ENCODE measurements around the gene ITGA3. TPM values are rescaled to one million over a fixed set of nuclear protein-coding genes. Genes with fewer than 3 reads are reported as not detected.

Gene ITGA3
- total RNA-seq, 1 experiment from 2014 or later = 392 TPM

DNA sequence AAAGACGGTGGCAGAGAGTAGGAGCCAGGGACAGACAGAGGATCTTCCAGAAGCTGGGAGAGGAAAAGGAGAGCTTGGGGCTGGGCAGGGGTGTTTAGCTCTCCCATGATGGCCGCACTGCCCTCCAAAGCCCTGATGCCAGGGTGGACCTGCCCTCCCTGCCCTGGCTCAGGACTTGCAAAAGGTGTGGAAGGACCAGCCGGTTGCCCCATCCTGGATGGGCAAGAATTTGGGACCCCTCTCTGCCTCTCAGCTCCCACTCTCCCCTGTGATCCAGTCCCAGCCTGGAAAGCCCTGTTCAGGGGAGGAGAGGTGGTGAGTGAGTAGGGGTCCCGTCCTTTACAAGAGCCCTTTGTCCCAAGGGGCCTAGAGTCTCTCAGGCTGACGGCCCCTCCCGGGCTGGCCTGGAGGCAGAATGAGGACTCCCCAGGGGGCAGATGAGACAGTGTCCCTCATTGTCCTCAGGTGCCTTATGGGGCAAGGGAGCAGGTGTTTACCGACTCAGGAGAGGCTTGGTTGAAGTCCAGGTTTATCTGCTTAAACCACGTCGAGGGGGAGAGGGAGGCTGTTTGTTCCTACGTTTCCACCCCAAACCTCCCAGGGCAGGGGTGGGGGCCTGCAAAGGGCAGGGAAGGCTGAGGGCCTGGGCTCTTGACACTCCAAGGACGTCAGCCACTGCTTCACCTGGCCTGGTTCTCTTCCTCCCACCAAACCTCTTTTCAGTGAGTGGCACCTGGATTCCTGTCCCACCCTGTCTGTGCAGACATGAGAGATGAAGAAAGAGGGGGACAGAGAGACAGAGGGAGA is 19.3 kb upstream of the ITGA3 start:
- Histone ChIP-seq H3K4me2 (ENCODE audit: low read length) (0 out of 2 replicates have a peak overlapping the region, but pooled peaks have one; percentile 45), H3K9me2 (ENCODE audit: insufficient read depth) (no peaks in the 10 kb centered on the region), H3K9ac (ENCODE audit: low read length) (no peak overlapping the region), H2AFZ (ENCODE audit: low read depth, low read length, poor library complexity, severe bottlenecking) (no peak overlapping the region), H3K4me1 (ENCODE audit: control insufficient read depth in 1 of 2, insufficient read depth in 2 of 2, low read length in 2 of 2) (peaks cover 21 to 44% of the 10 kb centered on the region in 2 experiments), H3K79me2 (ENCODE audit: insufficient read depth, low read length) (no peaks in the 10 kb centered on the region), H3K27me3 (ENCODE audit: insufficient read depth, low read length) (no peaks in the 10 kb centered on the region), H3K27ac (ENCODE audit: low read depth, low read length) (no peak overlapping the region), H3K9me3 (ENCODE audit: control insufficient read depth in 1 of 2, insufficient read depth in 1 of 2, low read depth in 1 of 2, low read length in 2 of 2) (no peaks in the 10 kb centered on the region), H3K4me3 (replicated peaks in 1 of 2; ENCODE audit: low read depth in 1 of 2, low read length in 2 of 2) (no peak overlapping the region), H3K36me3 (ENCODE audit: control insufficient read depth in 1 of 2, insufficient read depth in 2 of 2, low read length in 2 of 2) (no peaks in the 10 kb centered on the region), H4K20me1 (ENCODE audit: insufficient read depth) (no peaks in the 10 kb centered on the region)
- no peak for TF ChIP-seq RAD21 (IDR thresholded peaks at IDR 0.05; ENCODE audit: low read depth)
- TF ChIP-seq CEBPB (IDR thresholded peaks at IDR 0.05; ENCODE audit: low read depth) = no peak
- BruUV-seq (replicated peaks) = no TSS peak
- ChIA-PET POLR2A (interaction anchor here (0.7 to 3.0 kb wide), 3 partner anchors 18 to 24 kb away, joined by 3 to 16 read pairs (median 16); partner anchors contain the start of gene ITGA3), RAD21 (ENCODE audit: low non-redundant PET in 1 of 2, low total read pairs in 2 of 2, uncharacterized antibody in 2 of 2, unreplicated experiment in 2 of 2) (interaction anchor here in 1 of 2 experiments (1.0 kb wide), 1 partner anchor 26 kb away, joined by 3 read pairs; no protein-coding TSS in a partner anchor), CTCF (interaction anchor here (1.1 to 2.0 kb wide), 4 partner anchors 10 to 58 kb away, joined by 3 to 10 read pairs (median 4); no protein-coding TSS in a partner anchor)
- intact Hi-C loops (cut with micrococcal nuclease) = no loop called here
- DNase-seq (ENCODE audit: low read depth, low spot score) (no peak), ATAC-seq (no peak)

DNA sequence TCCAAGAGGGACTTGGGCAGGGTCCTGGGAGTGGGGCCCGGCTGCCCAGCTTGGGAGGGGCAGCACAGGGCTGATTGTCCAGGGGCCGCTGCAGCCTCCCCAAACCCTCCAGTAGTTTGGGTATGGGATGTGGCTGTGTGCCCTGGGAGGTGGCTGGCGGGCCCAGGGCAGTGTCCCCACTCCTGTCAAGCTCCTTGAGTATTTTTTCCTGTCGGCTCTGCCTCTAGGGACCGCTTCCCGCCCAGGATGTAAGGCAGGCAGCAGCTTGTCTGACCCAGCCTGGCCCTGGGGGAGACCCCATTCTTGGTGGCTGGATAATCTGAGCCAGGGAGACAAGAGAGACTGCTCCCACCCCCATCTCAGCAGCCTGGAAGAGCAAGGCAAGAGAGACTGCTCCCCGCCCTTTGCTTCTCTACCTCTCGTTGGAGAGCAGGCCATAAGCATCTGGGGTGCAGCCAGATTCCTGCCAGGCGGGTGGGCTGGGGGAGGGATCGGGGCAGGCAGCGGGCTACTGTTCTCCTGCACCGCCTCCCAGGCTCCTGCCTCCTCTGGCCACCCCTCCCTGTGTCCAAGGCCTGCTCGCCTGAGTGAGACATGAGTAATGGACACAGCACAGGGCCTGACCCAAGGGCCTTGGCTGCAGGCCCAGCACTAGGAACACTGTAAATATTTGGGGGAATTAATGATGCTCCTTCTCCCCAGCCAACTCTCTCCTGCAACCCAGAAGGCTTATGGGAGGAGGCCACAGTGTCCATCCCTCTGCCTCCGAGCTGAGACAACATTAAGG is 18.4 kb upstream of the ITGA3 start:
- ATAC-seq (no peak), DNase-seq (ENCODE audit: low read depth, low spot score) (no peak)
- peak overlapping the region; percentile 13; the same call in 1 of the 2 replicates for H3K4me2 ChIP-seq (ENCODE audit: low read length)
- no peaks in the 10 kb centered on the region for H3K9me3 ChIP-seq (ENCODE audit: control insufficient read depth in 1 of 2, insufficient read depth in 1 of 2, low read depth in 1 of 2, low read length in 2 of 2)
- H3K27me3 ChIP-seq (ENCODE audit: insufficient read depth, low read length) = no peaks in the 10 kb centered on the region
- CTCF ChIA-PET = no interaction called here
- H3K9ac ChIP-seq (ENCODE audit: low read length) = no peak overlapping the region
- TF ChIP-seq, protein P1, sequence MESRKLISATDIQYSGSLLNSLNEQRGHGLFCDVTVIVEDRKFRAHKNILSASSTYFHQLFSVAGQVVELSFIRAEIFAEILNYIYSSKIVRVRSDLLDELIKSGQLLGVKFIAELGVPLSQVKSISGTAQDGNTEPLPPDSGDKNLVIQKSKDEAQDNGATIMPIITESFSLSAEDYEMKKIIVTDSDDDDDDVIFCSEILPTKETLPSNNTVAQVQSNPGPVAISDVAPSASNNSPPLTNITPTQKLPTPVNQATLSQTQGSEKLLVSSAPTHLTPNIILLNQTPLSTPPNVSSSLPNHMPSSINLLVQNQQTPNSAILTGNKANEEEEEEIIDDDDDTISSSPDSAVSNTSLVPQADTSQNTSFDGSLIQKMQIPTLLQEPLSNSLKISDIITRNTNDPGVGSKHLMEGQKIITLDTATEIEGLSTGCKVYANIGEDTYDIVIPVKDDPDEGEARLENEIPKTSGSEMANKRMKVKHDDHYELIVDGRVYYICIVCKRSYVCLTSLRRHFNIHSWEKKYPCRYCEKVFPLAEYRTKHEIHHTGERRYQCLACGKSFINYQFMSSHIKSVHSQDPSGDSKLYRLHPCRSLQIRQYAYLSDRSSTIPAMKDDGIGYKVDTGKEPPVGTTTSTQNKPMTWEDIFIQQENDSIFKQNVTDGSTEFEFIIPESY (IDR thresholded peaks at IDR 0.05; ENCODE audit: extremely low read depth, insufficient replicate concordance, low read length) = no peak
- TF ChIP-seq SIN3A (IDR thresholded peaks at IDR 0.05; ENCODE audit: low read depth) (no peak), ELF1 (IDR thresholded peaks at IDR 0.05; ENCODE audit: borderline replicate concordance, low read depth) (no peak)
- H3K4me1 ChIP-seq (ENCODE audit: control insufficient read depth in 1 of 2, insufficient read depth in 2 of 2, low read length in 2 of 2) = peaks cover 21 to 44% of the 10 kb centered on the region in 2 experiments
- BruUV-seq (replicated peaks) = no TSS peak
- H3K4me3 ChIP-seq (replicated peaks in 1 of 2; ENCODE audit: low read depth in 1 of 2, low read length in 2 of 2) = no peak overlapping the region
- intact Hi-C loops (cut with micrococcal nuclease) = no loop called here
- POLR2A ChIA-PET = no interaction called here
- no peaks in the 10 kb centered on the region for H3K36me3 ChIP-seq (ENCODE audit: control insufficient read depth in 1 of 2, insufficient read depth in 2 of 2, low read length in 2 of 2)
- no peak overlapping the region for H3K27ac ChIP-seq (ENCODE audit: low read depth, low read length)
- RAD21 ChIA-PET (ENCODE audit: low non-redundant PET in 1 of 2, low total read pairs in 2 of 2, uncharacterized antibody in 2 of 2, unreplicated experiment in 2 of 2) = no interaction called here
- no peak overlapping the region for H2AFZ ChIP-seq (ENCODE audit: low read depth, low read length, poor library complexity, severe bottlenecking)
- H3K79me2 ChIP-seq (ENCODE audit: insufficient read depth, low read length) = no peaks in the 10 kb centered on the region
- no peaks in the 10 kb centered on the region for H4K20me1 ChIP-seq (ENCODE audit: insufficient read depth)
- no peaks in the 10 kb centered on the region for H3K9me2 ChIP-seq (ENCODE audit: insufficient read depth)
